GM12878 (cell line): Measurements from ENCODE around the gene GTF3A. TPM values are rescaled to one million over a fixed set of nuclear protein-coding genes. Genes with fewer than 3 reads are reported as not detected.

Experiments used
- ATAC-seq: fragments of 200-7000 bp; cut with Tn5 transposase; 3 replicates; pipeline ENCODE4 v1.9.1; 2020; ENCODE audit warnings: mild to moderate bottlenecking, moderate library complexity
- BruUV-seq: library from RNA; stranded (reverse); fragments of 400-500 nt; replicated peaks from 2 replicates; lab custom pipeline; 2021; lab: Mats Ljungman, UMichigan
- CTCF ChIA-PET: fragments of 300-600 bp; sonication (Branson Sonifier 250); formaldehyde crosslinking; extraction: SDS; loops from one replicate; lab custom pipeline; 2021; ENCODE audit warnings: inconsistent platforms; lab: Yijun Ruan, JAX
- POLR2A ChIA-PET: fragments of 350-600 bp; formaldehyde crosslinking; extraction: SDS; loops from one replicate; lab custom pipeline; 2021; ENCODE audit warnings: inconsistent platforms; lab: Charles Lee
- RAD21 ChIA-PET: fragments of 300-600 bp; sonication (Branson Sonifier 250); formaldehyde crosslinking; loops from one replicate; lab custom pipeline; 2023; ENCODE audit warnings: antibody characterized with exemption; ENCODE audit not compliant: unreplicated experiment; lab: Charles Lee
- SMC1A ChIA-PET: fragments of 300-600 bp; sonication (Branson Sonifier 250); formaldehyde crosslinking; loops from one replicate; lab custom pipeline; 2023; ENCODE audit not compliant: unreplicated experiment, uncharacterized antibody; lab: Charles Lee
- DNase-seq: peaks from one replicate; pipeline ENCODE4 v3.0.0-alpha.2; 2011; ENCODE audit warnings: low read depth, low spot score
- FAIRE-seq: peaks from 3 replicates; lab custom pipeline; 2011; peaks lifted over from hg19 to GRCh38; lab: Jason Lieb, UNC
- H2AFZ ChIP-seq: 2 replicates; pipeline ENCODE4 v1.6.0; 2011; ENCODE audit warnings: low read depth, low read length, control low read depth; ENCODE audit not compliant: control insufficient read depth
- H3K27ac ChIP-seq: 2 replicates; pipeline ENCODE4 v1.5.1; 2011; ENCODE audit warnings: control low read depth; ENCODE audit not compliant: control insufficient read depth, insufficient read depth
- H3K27me3 ChIP-seq, 2 experiments: replicated peaks in 1 of 2; 2 replicates each; pipeline versions ENCODE4 v1.6.0 to v1.6.1; 2011; ENCODE audit warnings: low read length in 1 of 2; ENCODE audit not compliant: control insufficient read depth in 2 of 2, insufficient read depth in 2 of 2
- H3K36me3 ChIP-seq, 2 experiments: 2 replicates each; pipeline ENCODE4 v1.5.1; 2011; ENCODE audit warnings: low read length in 1 of 2; ENCODE audit not compliant: control insufficient read depth in 2 of 2, insufficient read depth in 2 of 2
- H3K4me1 ChIP-seq: 2 replicates; pipeline ENCODE4 v1.6.1; 2011; ENCODE audit warnings: mild to moderate bottlenecking, low read length, moderate library complexity, mixed read lengths; ENCODE audit not compliant: control insufficient read depth, insufficient read depth
- H3K4me2 ChIP-seq: 2 replicates; pipeline ENCODE4 v1.6.0; 2011; ENCODE audit warnings: control low read depth; ENCODE audit not compliant: control insufficient read depth, insufficient read depth
- H3K4me3 ChIP-seq: fragments of 200-600 bp; sonication (generic); 2 replicates; pipeline ENCODE4 v1.5.1; 2016
- H3K79me2 ChIP-seq: 2 replicates; pipeline ENCODE4 v1.6.0; 2011; ENCODE audit warnings: low read length; ENCODE audit not compliant: control insufficient read depth, insufficient read depth
- H3K9ac ChIP-seq: 2 replicates; pipeline ENCODE4 v1.8.0; 2011; ENCODE audit warnings: low read length, control low read depth, mixed read lengths; ENCODE audit not compliant: control insufficient read depth, insufficient read depth
- H3K9me3 ChIP-seq: replicated peaks from 3 replicates; pipeline ENCODE4 v1.5.1; 2011; ENCODE audit warnings: mild to moderate bottlenecking, low read length; ENCODE audit not compliant: control insufficient read depth, insufficient read depth
- H4K20me1 ChIP-seq: 2 replicates; pipeline ENCODE4 v1.6.0; 2011; ENCODE audit not compliant: control insufficient read depth, insufficient read depth
- ASH2L ChIP-seq: fragments of 300-600, 200-600 bp; sonication (generic); IDR thresholded peaks from 2 replicates; pipeline ENCODE4 v1.6.1; 2017; ENCODE audit warnings: low read depth, mild to moderate bottlenecking, borderline replicate concordance
- BCL3 ChIP-seq: IDR thresholded peaks from 2 replicates; pipeline ENCODE4 v1.6.1; 2011; ENCODE audit warnings: borderline replicate concordance, low read depth, mild to moderate bottlenecking, moderate library complexity, low read length; ENCODE audit not compliant: insufficient read depth, poor library complexity, severe bottlenecking
- CBFB ChIP-seq: IDR thresholded peaks from 2 replicates; pipeline ENCODE4 v1.6.1; 2016; ENCODE audit warnings: antibody characterized with exemption, low read depth
- CHD1 ChIP-seq: IDR thresholded peaks from 2 replicates; pipeline ENCODE4 v1.6.1; 2012; ENCODE audit warnings: low read depth, low read length, improper control_type of control experiment
- EP300 ChIP-seq, 2 experiments: fragments of 150-350 bp in 1 of 2; IDR thresholded peaks; 2 replicates each; pipeline ENCODE4 v1.6.1; 2011 to 2012; ENCODE audit warnings: low read depth in 2 of 2, low read length in 2 of 2, borderline replicate concordance in 1 of 2, improper control_type of control experiment in 1 of 2, inconsistent platforms in 1 of 2; ENCODE audit not compliant: control insufficient read depth in 1 of 2
- FOXK2 ChIP-seq: fragments of 450-650 bp; IDR thresholded peaks from 2 replicates; pipeline ENCODE4 v1.6.1; 2017; ENCODE audit warnings: mild to moderate bottlenecking, moderate library complexity
- GABPA ChIP-seq: IDR thresholded peaks from 2 replicates; pipeline ENCODE4 v1.6.1; 2014; ENCODE audit warnings: antibody characterized with exemption, low read depth, mild to moderate bottlenecking, inconsistent platforms
- GATAD2B ChIP-seq: fragments of 450-650 bp; conservative IDR thresholded peaks from 2 replicates; pipeline ENCODE4 v1.6.1; 2017; ENCODE audit warnings: low read depth, mild to moderate bottlenecking, moderate library complexity
- HCFC1 ChIP-seq: fragments of 150-350 bp; IDR thresholded peaks from 2 replicates; pipeline ENCODE4 v1.6.1; 2014; ENCODE audit warnings: low read length
- HDAC2 ChIP-seq: fragments of 200-600 bp; sonication (generic); IDR thresholded peaks from 2 replicates; pipeline ENCODE4 v1.6.1; 2017
- HDAC6 ChIP-seq: fragments of 200-600 bp; sonication (generic); IDR thresholded peaks from one replicate; pipeline ENCODE4 v1.8.0; 2017; ENCODE audit warnings: antibody characterized with exemption; ENCODE audit not compliant: unreplicated experiment
- IRF4 ChIP-seq: IDR thresholded peaks from 2 replicates; pipeline ENCODE4 v1.6.1; 2011; ENCODE audit warnings: low read depth, low read length
- MEF2B ChIP-seq: fragments of 450-650 bp; IDR thresholded peaks from 2 replicates; pipeline ENCODE4 v1.6.1; 2018; ENCODE audit warnings: mild to moderate bottlenecking, moderate library complexity; ENCODE audit not compliant: partially characterized antibody, poor library complexity, severe bottlenecking
- NFYB ChIP-seq: IDR thresholded peaks from 2 replicates; pipeline ENCODE4 v1.6.1; 2011; ENCODE audit warnings: low read depth, mild to moderate bottlenecking, low read length, improper control_type of control experiment, moderate library complexity; ENCODE audit not compliant: insufficient read depth
- SRF ChIP-seq, 2 experiments: IDR thresholded peaks; 2 replicates each; pipeline ENCODE4 v1.6.1; 2011; ENCODE audit warnings: low read depth in 2 of 2, low read length in 2 of 2, mild to moderate bottlenecking in 1 of 2, moderate library complexity in 1 of 2
- TAF1 ChIP-seq: IDR thresholded peaks from 2 replicates; pipeline ENCODE4 v1.6.1; 2011; ENCODE audit warnings: mild to moderate bottlenecking, low read depth, low read length, borderline replicate concordance
- TCF3 ChIP-seq: IDR thresholded peaks from 2 replicates; pipeline ENCODE4 v1.6.1; 2012; ENCODE audit warnings: low read depth, mild to moderate bottlenecking, low read length, borderline replicate concordance; ENCODE audit not compliant: insufficient read depth
- YBX1 ChIP-seq: fragments of 450-650 bp; IDR thresholded peaks from 2 replicates; pipeline ENCODE4 v1.6.1; 2016; ENCODE audit warnings: antibody characterized with exemption
- ZNF24 ChIP-seq: fragments of 450-650 bp; IDR thresholded peaks from 2 replicates; pipeline ENCODE4 v1.6.1; 2017; ENCODE audit warnings: antibody characterized with exemption, mild to moderate bottlenecking
- ZZZ3 ChIP-seq: IDR thresholded peaks from 2 replicates; pipeline ENCODE4 v1.6.1; 2011; ENCODE audit warnings: low read depth; ENCODE audit not compliant: control insufficient read depth, insufficient read length
- WGBS: methylation state at CpG from one replicate; pipeline ENCODE4 v1.1.6; 2016; ENCODE audit warnings: low lambda C conversion rate; ENCODE audit not compliant: insufficient replicate concordance, insufficient coverage; ENCODE audit errors: missing lambda C conversion rate; 5-methylcytosine and 5-hydroxymethylcytosine counted together
- in situ Hi-C: fragments of 300-500 bp; cut with MboI; formaldehyde crosslinking; loops from 9 replicates; pipeline ENCODE4 v1.14.3; 2018; ENCODE audit warnings: mixed read lengths
- intact Hi-C: fragments of 100-400 bp; cut with micrococcal nuclease; formaldehyde crosslinking; loops from one replicate; pipeline ENCODE4 v1.14.2; 2022; ENCODE audit not compliant: unreplicated experiment
- polyA plus RNA-seq, 11 experiments: library from polyadenylated mRNA; depleted of rRNA in 4 of 11; unstranded in 6 of 11; stranded (reverse) in 5 of 11; fragments of >200 nt; fragmentation: Nextera tagmentation in 4 of 11; fragmentation: Illumina TruSeq in 1 of 11; extraction: Ambion mirVana in 4 of 11; extraction: Trizol in 1 of 11; gene quantifications; 1 replicate in 1 of 11; 2 replicates in 10 of 11; pipeline versions ENCODE4 v1.2.1 to v1.2.3, GENCODE V29; 2011 to 2016; ENCODE audit warnings: inconsistent platforms in 2 of 11, missing spikeins in 2 of 11, low read depth in 1 of 11
- total RNA-seq, 4 experiments: library from RNA; depleted of rRNA in 3 of 4; stranded (reverse); fragments of >200 nt in 3 of 4; fragmentation: Illumina TruSeq in 1 of 4; extraction: Trizol in 1 of 4; gene quantifications; 2 replicates each; pipeline versions ENCODE4 v1.2.1 to v1.2.3, GENCODE V29; 2013 to 2021

Gene GTF3A
- total and polyA plus RNA-seq, 10 of the 15 experiments (the other 5 are each of a cell fraction or from before 2014, with no cell fraction given), result 74.2 to 524 (median 216) TPM

DNA sequence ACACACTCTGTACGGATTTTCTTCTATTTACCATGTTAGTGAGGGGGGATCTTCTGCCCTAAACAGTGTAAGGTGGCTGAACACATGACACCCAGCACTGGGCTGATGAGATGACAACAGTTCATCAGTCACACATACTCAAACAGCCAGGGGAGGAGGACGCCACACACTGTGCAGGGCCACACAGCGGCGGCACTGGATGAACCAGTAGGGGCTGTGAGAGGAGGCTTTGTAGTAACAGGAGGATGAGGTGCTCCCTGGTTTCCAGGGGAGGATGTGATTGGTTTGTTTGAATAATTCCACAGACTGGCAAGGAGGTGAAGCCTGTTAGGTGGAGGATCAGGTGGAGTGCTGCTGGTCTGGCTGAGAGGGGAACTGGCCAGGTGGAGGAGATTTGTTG is 16.3 kb upstream of the GTF3A start:
- Histone ChIP-seq H3K36me3 (no peaks in the 10 kb centered on the region), H3K9ac (no peak overlapping the region), H2AFZ (no peak overlapping the region), H3K9me3 (no peaks in the 10 kb centered on the region), H3K4me1 (no peaks in the 10 kb centered on the region), H3K79me2 (no peaks in the 10 kb centered on the region), H4K20me1 (no peaks in the 10 kb centered on the region), H3K4me2 (no peak overlapping the region), H3K27ac (no peak overlapping the region), H3K4me3 (no peak overlapping the region), H3K27me3 (peaks cover 0 to 2% of the 10 kb centered on the region in 2 experiments; a peak in 2 of 4 replicates)
- no peak for ATAC-seq
- DNase-seq, result no peak
- POLR2A ChIA-PET, result no interaction called here
- CTCF ChIA-PET, result no interaction called here
- no peak for FAIRE-seq
- no TSS peak for BruUV-seq
- in situ Hi-C loops (no loop called here), intact Hi-C loops (no loop called here)
- RAD21 ChIA-PET, result no interaction called here
- no peak for TF ChIP-seq ZZZ3
- no peak for TF ChIP-seq YBX1
- no peak for TF ChIP-seq HDAC2
- TF ChIP-seq CBFB, result no peak
- no peak for TF ChIP-seq HDAC6
- TF ChIP-seq MEF2B, result no peak
- no peak for TF ChIP-seq BCL3
- no peak for TF ChIP-seq CHD1
- no peak for TF ChIP-seq SRF (IDR thresholded peaks at IDR 0.05; ENCODE audit: low read depth in 2 of 2, low read length in 2 of 2)
- no peak for TF ChIP-seq NFYB
- TF ChIP-seq TAF1, result no peak
- TF ChIP-seq GABPA, result no peak
- no peak for TF ChIP-seq HCFC1
- TF ChIP-seq EP300 (IDR thresholded peaks at IDR 0.05; ENCODE audit: borderline replicate concordance in 1 of 2, control insufficient read depth in 1 of 2, low read depth in 2 of 2, low read length in 2 of 2), result no peak
- TF ChIP-seq GATAD2B, result no peak
- no peak for TF ChIP-seq TCF3
- no peak for TF ChIP-seq FOXK2
- no peak for TF ChIP-seq ZNF24
- no peak for TF ChIP-seq ASH2L
- no peak for TF ChIP-seq IRF4
- SMC1A ChIA-PET, result interaction anchor here (1.2 kb wide), 1 partner anchor 236 kb away, joined by 3 read pairs; no protein-coding TSS in a partner anchor
- WGBS, result 34% methylated on average over 4 of the region's 4 CpGs
